ENCODE results near the gene SERPINB11.

DNA sequence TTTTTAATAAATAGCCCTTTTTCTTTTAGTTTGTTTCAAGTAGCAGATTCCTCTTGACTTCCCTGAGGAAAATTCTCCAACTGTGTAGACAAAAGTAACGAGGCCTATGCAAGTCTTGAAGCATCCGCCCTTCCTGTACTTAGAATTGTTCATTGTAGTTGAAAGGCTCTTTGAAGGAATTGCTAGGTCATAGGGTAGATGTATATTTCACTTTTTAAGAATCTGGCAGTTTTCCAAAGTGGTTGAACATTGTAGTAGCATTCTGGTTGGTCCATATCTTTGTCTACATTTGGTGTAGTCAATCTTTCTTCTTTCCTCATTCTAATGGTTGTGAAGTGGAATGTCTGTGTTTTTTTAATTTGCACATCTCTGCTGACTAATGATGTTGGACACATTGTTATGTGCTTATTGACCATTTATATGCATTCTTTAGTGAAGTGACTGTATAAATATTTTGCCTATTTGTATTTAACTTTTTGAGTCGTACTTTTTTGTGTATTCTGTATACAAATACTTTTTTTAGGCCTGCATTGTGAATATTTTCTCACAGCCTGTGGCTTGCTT lies 5.6 kb upstream of the SERPINB11 start:
- no peak for TF ChIP-seq CTCF (IDR thresholded peaks at IDR 0.05)
- TF ChIP-seq POLR2A (IDR thresholded peaks at IDR 0.05), result no peak

Data from adrenal gland (tissue), 5 donors.